AG08395 (cell line): ENCODE data around the gene ADRA2C.
A peak's percentile ranks its signal among the peaks of the same experiment; 100 is the strongest.

ENCODE experiments used
- DNase-seq: peaks from one replicate; pipeline ENCODE4 v3.0.0; 2012; ENCODE audit warnings: mixed read lengths, low spot score

Gene ADRA2C

GRCh38 chr4:3760841-3761240, 5.3 kb upstream of the ADRA2C start:
- no peak for DNase-seq

GRCh38 chr4:3762264-3762663, 3.9 kb upstream of the ADRA2C start:
- no peak for DNase-seq

- DNase-seq: no peak
These were observed 3.2 kb upstream of the ADRA2C start for GRCh38 chr4:3762753-3763549.

- DNase-seq: peak; percentile 65
These were observed 732 bp upstream of the ADRA2C start for GRCh38 chr4:3765271-3766035.

GRCh38 chr4:3766785-3767569, 792 bp downstream of the ADRA2C start:
- DNase-seq: peak; percentile 18

- no peak for DNase-seq
These were observed 1.5 kb downstream of the ADRA2C start for GRCh38 chr4:3767570-3768288.

GRCh38 chr4:3768842-3769641, 2.9 kb downstream of the ADRA2C start:
- DNase-seq: no peak

- DNase-seq: no peak
These were observed 3.5 kb downstream of the ADRA2C start for GRCh38 chr4:3769642-3770184.

- DNase-seq: no peak
These were observed 4.4 kb downstream of the ADRA2C start for GRCh38 chr4:3770323-3771163.

- no peak for DNase-seq
These were observed 5.1 kb downstream of the ADRA2C start for GRCh38 chr4:3771164-3771809.

GRCh38 chr4:3771939-3772495, 5.8 kb downstream of the ADRA2C start:
- DNase-seq: no peak

GRCh38 chr4:3772632-3773031, 6.4 kb downstream of the ADRA2C start:
- DNase-seq: no peak

GRCh38 chr4:3773552-3774001, 7.4 kb downstream of the ADRA2C start:
- no peak for DNase-seq

- no peak for DNase-seq
These were observed 8.2 kb downstream of the ADRA2C start for GRCh38 chr4:3774253-3774883.

GRCh38 chr4:3775005-3775404, 8.8 kb downstream of the ADRA2C start:
- DNase-seq: no peak

- no peak for DNase-seq
These were observed 9.4 kb downstream of the ADRA2C start for GRCh38 chr4:3775576-3775975.

- no peak for DNase-seq
These were observed 10.2 kb downstream of the ADRA2C start for GRCh38 chr4:3776166-3777032.

GRCh38 chr4:3777033-3777390, 10.8 kb downstream of the ADRA2C start:
- no peak for DNase-seq
